H9 (cell line): ENCODE data around the gene NUP210L. TPM values are rescaled to one million over a fixed set of nuclear protein-coding genes. Genes with fewer than 3 reads are reported as not detected.
"Not testable (repeated sequence)": the region's sequence is repeated elsewhere in the genome, so short reads cannot be mapped to it uniquely, and the experiment has no call there.

ENCODE experiments used
- DNase-seq: peaks from one replicate; pipeline ENCODE4 v3.0.0-alpha.2; 2017
- H2AFZ ChIP-seq: one replicate; pipeline ENCODE4 v1.6.1; 2013; ENCODE audit warnings: mild to moderate bottlenecking, low read length, control low read depth, moderate library complexity
- H2AK5ac ChIP-seq: 2 replicates; pipeline ENCODE4 v1.6.1; 2013; ENCODE audit warnings: low read length, control low read depth, mixed read lengths; ENCODE audit not compliant: insufficient read length
- H2BK120ac ChIP-seq: one replicate; pipeline ENCODE4 v1.6.1; 2013; ENCODE audit warnings: low read depth, mild to moderate bottlenecking, low read length, control low read depth, inconsistent platforms; ENCODE audit not compliant: poor library complexity, severe bottlenecking
- H2BK12ac ChIP-seq: 2 replicates; pipeline ENCODE4 v1.6.1; 2013; ENCODE audit warnings: low read length, control low read depth, mixed read lengths, low read depth; ENCODE audit not compliant: insufficient read length
- H2BK15ac ChIP-seq: 2 replicates; pipeline ENCODE4 v1.6.1; 2013; ENCODE audit warnings: low read depth, low read length, control low read depth
- H2BK20ac ChIP-seq: one replicate; pipeline ENCODE4 v1.6.1; 2013; ENCODE audit warnings: low read depth, mild to moderate bottlenecking, low read length, control low read depth, inconsistent platforms; ENCODE audit not compliant: poor library complexity, severe bottlenecking
- H2BK5ac ChIP-seq: 2 replicates; pipeline ENCODE4 v1.6.1; 2013; ENCODE audit warnings: low read length, control low read depth, mixed read lengths; ENCODE audit not compliant: insufficient read length
- H3K14ac ChIP-seq: 2 replicates; pipeline ENCODE4 v1.6.1; 2013; ENCODE audit warnings: low read length, control low read depth; ENCODE audit not compliant: insufficient read depth
- H3K18ac ChIP-seq: 2 replicates; pipeline ENCODE4 v1.6.1; 2013; ENCODE audit warnings: low read depth, mild to moderate bottlenecking, mixed read lengths, low read length, control low read depth; ENCODE audit not compliant: insufficient read length
- H3K23ac ChIP-seq: 2 replicates; pipeline ENCODE4 v1.6.1; 2013; ENCODE audit warnings: low read length, control low read depth, mixed read lengths, low read depth; ENCODE audit not compliant: insufficient read length
- H3K23me2 ChIP-seq: 2 replicates; pipeline ENCODE4 v1.6.1; 2013; ENCODE audit warnings: low read depth, mild to moderate bottlenecking, mixed read lengths, low read length, control low read depth; ENCODE audit not compliant: insufficient read length, poor library complexity, severe bottlenecking
- H3K27ac ChIP-seq: 2 replicates; pipeline ENCODE4 v1.5.1; 2013; ENCODE audit warnings: low read length, control low read depth, mixed read lengths, low read depth; ENCODE audit not compliant: insufficient read length
- H3K27me3 ChIP-seq: 2 replicates; pipeline ENCODE4 v1.6.1; 2013; ENCODE audit warnings: low read length, control low read depth, inconsistent platforms; ENCODE audit not compliant: insufficient read depth
- H3K4ac ChIP-seq: 2 replicates; pipeline ENCODE4 v1.6.1; 2013; ENCODE audit warnings: low read depth, mild to moderate bottlenecking, control low read depth, inconsistent platforms, low read length, moderate library complexity
- H3K4me1 ChIP-seq: 2 replicates; pipeline ENCODE4 v1.6.1; 2013; ENCODE audit warnings: low read length, control low read depth, inconsistent platforms; ENCODE audit not compliant: insufficient read depth
- H3K4me2 ChIP-seq: 2 replicates; pipeline ENCODE4 v1.6.1; 2013; ENCODE audit warnings: low read length, control low read depth, mixed read lengths; ENCODE audit not compliant: insufficient read length, insufficient read depth
- H3K56ac ChIP-seq: 2 replicates; pipeline ENCODE4 v1.6.1; 2013; ENCODE audit warnings: low read depth, mild to moderate bottlenecking, mixed read lengths, low read length, control low read depth; ENCODE audit not compliant: insufficient read length
- H3K79me1 ChIP-seq: 2 replicates; pipeline ENCODE4 v1.6.1; 2013; ENCODE audit warnings: low read depth, mild to moderate bottlenecking, moderate library complexity, low read length, control low read depth, inconsistent platforms; ENCODE audit not compliant: insufficient read depth, poor library complexity, severe bottlenecking
- H3K79me2 ChIP-seq: 2 replicates; pipeline ENCODE4 v1.6.1; 2013; ENCODE audit warnings: low read length, control low read depth, inconsistent platforms; ENCODE audit not compliant: insufficient read depth
- H3K9ac ChIP-seq: 2 replicates; pipeline ENCODE4 v1.6.1; 2013; ENCODE audit warnings: low read length, control low read depth, mixed read lengths; ENCODE audit not compliant: insufficient read length; ENCODE audit errors: extremely low read depth
- H3K9me3 ChIP-seq: one replicate; pipeline ENCODE4 v1.6.1; 2013; ENCODE audit warnings: low read depth, low read length, inconsistent platforms; ENCODE audit not compliant: control insufficient read depth
- H3T11ph ChIP-seq: one replicate; pipeline ENCODE4 v1.6.1; 2013; ENCODE audit warnings: mild to moderate bottlenecking, low read length, control low read depth, inconsistent platforms
- H4K20me1 ChIP-seq: one replicate; pipeline ENCODE4 v1.6.1; 2013; ENCODE audit not compliant: control insufficient read depth, insufficient read length, insufficient read depth
- H4K5ac ChIP-seq: 2 replicates; pipeline ENCODE4 v1.6.1; 2013; ENCODE audit warnings: low read depth, mild to moderate bottlenecking, mixed read lengths, low read length, control low read depth; ENCODE audit not compliant: insufficient read length
- H4K8ac ChIP-seq: replicated peaks from 2 replicates; pipeline ENCODE4 v1.6.1; 2013; ENCODE audit warnings: low read length, control low read depth, mixed read lengths, low read depth; ENCODE audit not compliant: insufficient read length
- H4K91ac ChIP-seq: 2 replicates; pipeline ENCODE4 v1.6.1; 2013; ENCODE audit warnings: low read depth, mild to moderate bottlenecking, moderate library complexity, mixed read lengths, low read length, control low read depth; ENCODE audit not compliant: insufficient read length
- H3K27ac Mint-ChIP-seq, 3 experiments: 2 replicates in 2 of 3; 3 replicates in 1 of 3; pipeline ENCODE4 v1.8.0; 2020 to 2021; ENCODE audit warnings: mixed read lengths in 3 of 3, mild to moderate bottlenecking in 1 of 3, moderate library complexity in 1 of 3
- H3K27me3 Mint-ChIP-seq: 2 replicates; pipeline ENCODE4 v1.8.0; 2021; ENCODE audit warnings: low read depth, mild to moderate bottlenecking, moderate library complexity, mixed read lengths
- H3K36me3 Mint-ChIP-seq, 3 experiments: 2 replicates in 2 of 3; 3 replicates in 1 of 3; pipeline ENCODE4 v1.8.0; 2020 to 2021; ENCODE audit warnings: low read depth in 3 of 3, mixed read lengths in 3 of 3; ENCODE audit not compliant: insufficient read depth in 1 of 3
- H3K4me1 Mint-ChIP-seq, 2 experiments: 2 replicates each; pipeline ENCODE4 v1.8.0; 2020; ENCODE audit warnings: mixed read lengths in 2 of 2
- H3K4me3 Mint-ChIP-seq, 2 experiments: 2 replicates in 1 of 2; 3 replicates in 1 of 2; pipeline ENCODE4 v1.8.0; 2020 to 2021; ENCODE audit warnings: mild to moderate bottlenecking in 2 of 2, mixed read lengths in 2 of 2, moderate library complexity in 1 of 2
- H3K9me3 Mint-ChIP-seq, 2 experiments: 2 replicates in 1 of 2; 3 replicates in 1 of 2; pipeline ENCODE4 v1.8.0; 2020; ENCODE audit warnings: mild to moderate bottlenecking in 2 of 2, mixed read lengths in 2 of 2, moderate library complexity in 1 of 2
- WGBS: extraction: QIAGEN DNeasy Blood & Tissue Kit; methylation state at CpG from one replicate; pipeline ENCODE4 v1.1.7; 2013; ENCODE audit warnings: missing lambda C conversion rate, low lambda C conversion rate, mixed read lengths; ENCODE audit not compliant: insufficient read length; ENCODE audit errors: extremely low coverage; 5-methylcytosine and 5-hydroxymethylcytosine counted together
- total RNA-seq: library from RNA; stranded (reverse); gene quantifications from 2 replicates; pipeline ENCODE4 v1.2.1, GENCODE V29; 2021
- TF ChIP-seq, protein P1 (sequence below): fragments of 200-600 bp; sonication (generic); conservative IDR thresholded peaks from 3 replicates; pipeline ENCODE4 v1.8.0; 2021; ENCODE audit warnings: antibody characterized with exemption, mild to moderate bottlenecking

The NUP210L gene
- total RNA-seq, 1 experiment from 2014 or later: 0.04 TPM

- H2AK5ac ChIP-seq: no peak overlapping the region
- H3K23me2 ChIP-seq: no peaks in the 10 kb centered on the region
- no peaks in the 10 kb centered on the region for H4K20me1 ChIP-seq
- H3T11ph ChIP-seq: no peak overlapping the region
- H3K27me3 ChIP-seq: no peaks in the 10 kb centered on the region
- no peak overlapping the region for H4K5ac ChIP-seq
- H3K18ac ChIP-seq: no peak overlapping the region
- no peak overlapping the region for H2AFZ ChIP-seq
- H3K4me2 ChIP-seq: no peak overlapping the region
- H3K27ac Mint-ChIP-seq: peak overlapping the region in 2 of 3 experiments; percentile 50 to 76; a peak in 1 of 7 replicates
- H3K9me3 ChIP-seq: no peaks in the 10 kb centered on the region
- no peak overlapping the region for H3K27ac ChIP-seq
- H3K27me3 Mint-ChIP-seq: no peaks in the 10 kb centered on the region
- peaks cover 6 to 11% of the 10 kb centered on the region in 2 experiments for H3K4me1 Mint-ChIP-seq
- no peak overlapping the region for H3K4ac ChIP-seq
- H3K4me1 ChIP-seq: no peaks in the 10 kb centered on the region
- no peak overlapping the region for H3K14ac ChIP-seq
- no peak overlapping the region for H4K8ac ChIP-seq
- H2BK120ac ChIP-seq: no peak overlapping the region
- no peak overlapping the region for H3K56ac ChIP-seq
- H3K9me3 Mint-ChIP-seq: no peaks in the 10 kb centered on the region
- H4K91ac ChIP-seq: no peak overlapping the region
- no peak overlapping the region for H2BK15ac ChIP-seq
- no peak overlapping the region for H2BK12ac ChIP-seq
- no peaks in the 10 kb centered on the region for H3K36me3 Mint-ChIP-seq
- peak; percentile 51 for DNase-seq
- H3K4me3 Mint-ChIP-seq: no peak overlapping the region
- TF ChIP-seq, protein P1, sequence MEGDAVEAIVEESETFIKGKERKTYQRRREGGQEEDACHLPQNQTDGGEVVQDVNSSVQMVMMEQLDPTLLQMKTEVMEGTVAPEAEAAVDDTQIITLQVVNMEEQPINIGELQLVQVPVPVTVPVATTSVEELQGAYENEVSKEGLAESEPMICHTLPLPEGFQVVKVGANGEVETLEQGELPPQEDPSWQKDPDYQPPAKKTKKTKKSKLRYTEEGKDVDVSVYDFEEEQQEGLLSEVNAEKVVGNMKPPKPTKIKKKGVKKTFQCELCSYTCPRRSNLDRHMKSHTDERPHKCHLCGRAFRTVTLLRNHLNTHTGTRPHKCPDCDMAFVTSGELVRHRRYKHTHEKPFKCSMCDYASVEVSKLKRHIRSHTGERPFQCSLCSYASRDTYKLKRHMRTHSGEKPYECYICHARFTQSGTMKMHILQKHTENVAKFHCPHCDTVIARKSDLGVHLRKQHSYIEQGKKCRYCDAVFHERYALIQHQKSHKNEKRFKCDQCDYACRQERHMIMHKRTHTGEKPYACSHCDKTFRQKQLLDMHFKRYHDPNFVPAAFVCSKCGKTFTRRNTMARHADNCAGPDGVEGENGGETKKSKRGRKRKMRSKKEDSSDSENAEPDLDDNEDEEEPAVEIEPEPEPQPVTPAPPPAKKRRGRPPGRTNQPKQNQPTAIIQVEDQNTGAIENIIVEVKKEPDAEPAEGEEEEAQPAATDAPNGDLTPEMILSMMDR: peak; percentile 56
- H2BK20ac ChIP-seq: no peak overlapping the region
- no peak overlapping the region for H3K9ac ChIP-seq
- H3K79me1 ChIP-seq: no peaks in the 10 kb centered on the region
- H3K79me2 ChIP-seq: no peaks in the 10 kb centered on the region
- WGBS: no CpG with 5 or more reads among the region's 3 CpGs
- H3K23ac ChIP-seq: no peak overlapping the region
- no peak overlapping the region for H2BK5ac ChIP-seq
Observed at GRCh38 chr1:154104433-154105082, 50.3 kb downstream of the NUP210L start.

GRCh38 chr1:154100141-154100540 lies 54.7 kb downstream of the NUP210L start:
- not testable (repeated sequence) for H2BK20ac ChIP-seq, H3K18ac ChIP-seq, H3K4me1 ChIP-seq, H3K14ac ChIP-seq, H3K79me1 ChIP-seq, H3K27ac Mint-ChIP-seq, H2AK5ac ChIP-seq, H3K56ac ChIP-seq, H3K4ac ChIP-seq, H4K20me1 ChIP-seq, H2BK5ac ChIP-seq, H4K91ac ChIP-seq, H4K5ac ChIP-seq, H3K4me3 Mint-ChIP-seq, H3K9me3 ChIP-seq, H3K9ac ChIP-seq, H3K27me3 Mint-ChIP-seq, DNase-seq, H4K8ac ChIP-seq, H2BK120ac ChIP-seq, H2BK12ac ChIP-seq, H3T11ph ChIP-seq, H2BK15ac ChIP-seq, H3K27ac ChIP-seq, H3K9me3 Mint-ChIP-seq, H3K23ac ChIP-seq, H3K4me2 ChIP-seq, H3K27me3 ChIP-seq, H2AFZ ChIP-seq, H3K79me2 ChIP-seq, H3K36me3 Mint-ChIP-seq, H3K23me2 ChIP-seq
- WGBS: no CpG with 5 or more reads among the region's 5 CpGs
- H3K4me1 Mint-ChIP-seq: peaks cover 6 to 11% of the 10 kb centered on the region in 2 experiments
